ENCODE results near the gene CCDC13.

DNA sequence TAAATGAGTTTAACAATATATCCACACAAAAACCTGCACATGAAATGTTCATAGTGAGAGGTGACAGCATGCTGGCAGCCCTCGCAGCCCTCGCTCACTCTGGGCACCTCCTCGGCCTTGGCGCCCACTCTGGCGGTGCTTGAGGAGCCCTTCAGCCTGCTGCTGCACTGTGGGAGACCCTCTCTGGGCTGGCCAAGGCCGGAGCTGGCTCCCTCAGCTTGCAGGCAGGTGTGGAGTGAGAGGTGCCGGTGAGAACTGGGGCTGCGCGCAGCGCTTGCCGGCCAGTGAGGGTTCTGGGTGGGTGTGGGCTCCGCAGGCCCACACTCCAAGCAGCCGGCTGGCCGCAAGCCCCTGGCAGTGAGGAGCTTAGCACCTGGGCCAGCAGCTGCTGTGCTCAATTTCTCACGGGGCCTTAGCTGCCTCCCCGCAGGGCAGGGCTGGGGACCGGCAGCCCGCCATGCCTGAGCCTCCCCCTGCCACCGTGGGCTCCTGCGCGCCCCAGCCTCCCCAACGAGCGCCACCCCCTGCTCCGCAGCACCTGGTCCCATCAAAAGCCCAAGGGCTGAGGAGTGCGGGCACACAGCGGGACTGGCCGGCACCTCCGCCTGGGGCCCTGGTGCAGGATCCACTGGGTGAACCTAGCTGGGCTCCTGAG is 3.4 kb downstream of the CCDC13 start:
- TF ChIP-seq, protein P1, sequence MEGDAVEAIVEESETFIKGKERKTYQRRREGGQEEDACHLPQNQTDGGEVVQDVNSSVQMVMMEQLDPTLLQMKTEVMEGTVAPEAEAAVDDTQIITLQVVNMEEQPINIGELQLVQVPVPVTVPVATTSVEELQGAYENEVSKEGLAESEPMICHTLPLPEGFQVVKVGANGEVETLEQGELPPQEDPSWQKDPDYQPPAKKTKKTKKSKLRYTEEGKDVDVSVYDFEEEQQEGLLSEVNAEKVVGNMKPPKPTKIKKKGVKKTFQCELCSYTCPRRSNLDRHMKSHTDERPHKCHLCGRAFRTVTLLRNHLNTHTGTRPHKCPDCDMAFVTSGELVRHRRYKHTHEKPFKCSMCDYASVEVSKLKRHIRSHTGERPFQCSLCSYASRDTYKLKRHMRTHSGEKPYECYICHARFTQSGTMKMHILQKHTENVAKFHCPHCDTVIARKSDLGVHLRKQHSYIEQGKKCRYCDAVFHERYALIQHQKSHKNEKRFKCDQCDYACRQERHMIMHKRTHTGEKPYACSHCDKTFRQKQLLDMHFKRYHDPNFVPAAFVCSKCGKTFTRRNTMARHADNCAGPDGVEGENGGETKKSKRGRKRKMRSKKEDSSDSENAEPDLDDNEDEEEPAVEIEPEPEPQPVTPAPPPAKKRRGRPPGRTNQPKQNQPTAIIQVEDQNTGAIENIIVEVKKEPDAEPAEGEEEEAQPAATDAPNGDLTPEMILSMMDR (IDR thresholded peaks at IDR 0.05) = no peak
- TF ChIP-seq POLR2A (IDR thresholded peaks at IDR 0.05) = no peak
